Astrocyte (in vitro differentiated cells and primary cell): Measurements from ENCODE around the gene IFNLR1.

ENCODE experiments used
- CTCF ChIP-seq: IDR thresholded peaks from 2 replicates; pipeline ENCODE4 v1.5.1; 2011; ENCODE audit warnings: low read depth, mild to moderate bottlenecking, inconsistent platforms, low read length, moderate library complexity; ENCODE audit not compliant: insufficient read depth
- EZH2 ChIP-seq: IDR thresholded peaks from 2 replicates; pipeline ENCODE4 v1.6.1; 2012; ENCODE audit warnings: mild to moderate bottlenecking, low read length, inconsistent platforms; ENCODE audit not compliant: insufficient read depth

DNA sequence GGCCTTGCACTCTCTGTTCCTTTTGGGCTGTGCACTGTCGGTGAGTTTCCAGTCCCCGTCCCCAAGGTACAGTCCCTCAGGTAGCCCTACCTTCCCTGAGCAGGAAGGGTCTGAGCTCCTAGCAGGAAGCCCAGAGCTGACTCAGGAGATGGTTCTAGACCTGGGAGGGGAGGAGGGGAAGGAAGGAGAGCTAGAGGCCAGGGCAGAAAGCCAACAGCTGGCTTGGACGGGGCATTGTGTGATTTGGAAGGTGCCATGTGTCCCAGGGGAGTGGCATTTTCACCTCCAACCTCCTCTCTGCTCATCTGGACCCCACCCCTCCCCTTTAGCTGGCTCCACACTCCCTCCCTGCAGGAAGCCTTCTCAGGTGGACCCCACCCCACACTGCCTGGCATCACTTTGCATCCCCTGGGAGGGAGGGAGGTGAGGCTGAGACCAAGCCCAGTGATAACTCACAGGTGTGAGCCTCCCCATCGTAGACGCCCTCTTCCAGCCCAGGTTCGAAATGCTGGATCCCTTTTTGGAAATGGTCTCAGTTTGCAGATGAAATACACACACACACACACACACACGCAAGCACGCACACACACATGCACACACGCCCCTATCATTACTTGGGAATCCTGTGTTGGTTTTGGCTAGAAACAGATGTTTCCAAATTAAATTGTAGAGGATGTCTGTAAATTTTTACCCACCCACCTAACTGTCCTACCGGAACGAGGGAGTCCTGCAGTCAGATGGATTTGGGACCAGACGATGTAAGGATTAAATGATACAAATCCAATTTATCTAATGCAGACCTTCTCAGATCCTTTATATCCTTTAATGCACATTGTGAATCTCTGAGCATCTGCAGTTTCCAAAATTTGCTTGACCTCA, 19.7 kb upstream of the IFNLR1 start:
- TF ChIP-seq CTCF: no peak
- no peak for TF ChIP-seq EZH2
